MM.1S (cell line): ENCODE measurements around the gene NEMF.
"Not testable (repeated sequence)": the region's sequence is repeated elsewhere in the genome, so short reads cannot be mapped to it uniquely, and the experiment has no call there.

ENCODE experiments used
- CTCF ChIP-seq: fragments of 300-600 bp; sonication (generic); IDR thresholded peaks from 2 replicates; pipeline ENCODE4 v1.5.1; 2016; ENCODE audit warnings: antibody characterized with exemption, low read length, mixed read lengths
- EZH2 ChIP-seq: fragments of 300-600 bp; sonication (generic); optimal IDR thresholded peaks from 2 replicates; pipeline ENCODE3; 2017; ENCODE audit warnings: low read depth, mild to moderate bottlenecking, antibody characterized with exemption, low read length, mixed read lengths
- EZH2phosphoT487 ChIP-seq: fragments of 300-600 bp; sonication (generic); IDR thresholded peaks from 2 replicates; pipeline ENCODE4 v1.6.1; 2018; ENCODE audit warnings: antibody characterized with exemption, low read length

- TF ChIP-seq CTCF, EZH2phosphoT487, EZH2: not testable (repeated sequence)
Measured at GRCh38 chr14:49771691-49772090, 80.9 kb downstream of the NEMF start.
